HCT116 (cell line): ENCODE measurements around the gene NFATC3.

Experiments
- CEBPB ChIP-seq: IDR thresholded peaks from 2 replicates; pipeline ENCODE4 v1.6.1; 2012; ENCODE audit warnings: low read depth
- EZH2phosphoT487 ChIP-seq: fragments of 200-600 bp; IDR thresholded peaks from 2 replicates; pipeline ENCODE4 v1.6.1; 2018; ENCODE audit warnings: antibody characterized with exemption, borderline replicate concordance
- POLR2A ChIP-seq: IDR thresholded peaks from 2 replicates; pipeline ENCODE4 v1.7.0; 2011; ENCODE audit warnings: borderline replicate concordance; ENCODE audit not compliant: insufficient read depth, insufficient read length; ENCODE audit errors: extremely low read depth
- POLR2AphosphoS5 ChIP-seq: IDR thresholded peaks from 2 replicates; pipeline ENCODE4 v1.6.1; 2011; ENCODE audit warnings: mild to moderate bottlenecking, low read depth, low read length, moderate library complexity
- RAD21 ChIP-seq: IDR thresholded peaks from 2 replicates; pipeline ENCODE4 v1.6.1; 2012; ENCODE audit warnings: low read depth, mild to moderate bottlenecking
- REST ChIP-seq: IDR thresholded peaks from 2 replicates; pipeline ENCODE4 v1.6.1; 2012; ENCODE audit warnings: low read depth
- SIN3A ChIP-seq: IDR thresholded peaks from 2 replicates; pipeline ENCODE4 v1.6.1; 2012; ENCODE audit warnings: low read depth
- SP1 ChIP-seq: IDR thresholded peaks from 2 replicates; pipeline ENCODE4 v1.6.1; 2012; ENCODE audit warnings: low read depth
- TCF7L2 ChIP-seq: IDR thresholded peaks from 2 replicates; pipeline ENCODE4 v1.7.0; 2011; ENCODE audit warnings: borderline replicate concordance, inconsistent platforms; ENCODE audit not compliant: insufficient read depth, insufficient read length; ENCODE audit errors: extremely low read depth
- ZNF274 ChIP-seq: fragments of 200-500 bp; sonication (Bioruptor generic); IDR thresholded peaks from 2 replicates; pipeline ENCODE4 v1.6.1; 2014; ENCODE audit warnings: mild to moderate bottlenecking, low read depth, low read length, inconsistent platforms
- TF ChIP-seq, protein P1 (sequence below), 3 experiments: fragments of 200-600 bp in 1 of 3; sonication (generic) in 1 of 3; IDR thresholded peaks in 2 of 3; conservative IDR thresholded peaks in 1 of 3; 2 replicates each; pipeline ENCODE4 v1.5.1; 2012 to 2017; ENCODE audit warnings: low read depth in 2 of 3, low read length in 2 of 3, antibody characterized with exemption in 1 of 3, borderline replicate concordance in 1 of 3, control low read depth in 1 of 3, mild to moderate bottlenecking in 1 of 3, mixed read lengths in 1 of 3, mixed run types in 1 of 3, moderate library complexity in 1 of 3; ENCODE audit not compliant: insufficient read depth in 1 of 3

GRCh38 chr16:68217506-68217905, 132.3 kb downstream of the NFATC3 start:
- TF ChIP-seq POLR2A (no peak), RAD21 (no peak), POLR2AphosphoS5 (no peak), CEBPB (no peak), SIN3A (no peak), REST (no peak), EZH2phosphoT487 (no peak), TCF7L2 (no peak), SP1 (no peak), ZNF274 (no peak)
- TF ChIP-seq, protein P1, sequence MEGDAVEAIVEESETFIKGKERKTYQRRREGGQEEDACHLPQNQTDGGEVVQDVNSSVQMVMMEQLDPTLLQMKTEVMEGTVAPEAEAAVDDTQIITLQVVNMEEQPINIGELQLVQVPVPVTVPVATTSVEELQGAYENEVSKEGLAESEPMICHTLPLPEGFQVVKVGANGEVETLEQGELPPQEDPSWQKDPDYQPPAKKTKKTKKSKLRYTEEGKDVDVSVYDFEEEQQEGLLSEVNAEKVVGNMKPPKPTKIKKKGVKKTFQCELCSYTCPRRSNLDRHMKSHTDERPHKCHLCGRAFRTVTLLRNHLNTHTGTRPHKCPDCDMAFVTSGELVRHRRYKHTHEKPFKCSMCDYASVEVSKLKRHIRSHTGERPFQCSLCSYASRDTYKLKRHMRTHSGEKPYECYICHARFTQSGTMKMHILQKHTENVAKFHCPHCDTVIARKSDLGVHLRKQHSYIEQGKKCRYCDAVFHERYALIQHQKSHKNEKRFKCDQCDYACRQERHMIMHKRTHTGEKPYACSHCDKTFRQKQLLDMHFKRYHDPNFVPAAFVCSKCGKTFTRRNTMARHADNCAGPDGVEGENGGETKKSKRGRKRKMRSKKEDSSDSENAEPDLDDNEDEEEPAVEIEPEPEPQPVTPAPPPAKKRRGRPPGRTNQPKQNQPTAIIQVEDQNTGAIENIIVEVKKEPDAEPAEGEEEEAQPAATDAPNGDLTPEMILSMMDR (IDR thresholded peaks at IDR 0.05 in 2 of 3, conservative IDR thresholded peaks at IDR 0.05 in 1 of 3; ENCODE audit: borderline replicate concordance in 1 of 3, insufficient read depth in 1 of 3, low read depth in 2 of 3, low read length in 2 of 3) = no peak
